Endodermal cell (in vitro differentiated cells): ENCODE data around the gene NPDC1. TPM values are rescaled to one million over a fixed set of nuclear protein-coding genes. Genes with fewer than 3 reads are reported as not detected.

ENCODE experiments used
- DNase-seq: peaks from one replicate; pipeline ENCODE4 v3.0.0-alpha.2; 2017
- H3K27ac ChIP-seq: 2 replicates; pipeline ENCODE4 v1.5.1; 2013; ENCODE audit warnings: mild to moderate bottlenecking, low read depth, low read length, moderate library complexity
- H3K27me3 ChIP-seq: 2 replicates; pipeline ENCODE4 v1.6.1; 2013; ENCODE audit warnings: mild to moderate bottlenecking, low read length, moderate library complexity; ENCODE audit not compliant: insufficient read depth, control insufficient read depth, poor library complexity, severe bottlenecking
- H3K36me3 ChIP-seq: 2 replicates; pipeline ENCODE4 v1.7.0; 2013; ENCODE audit warnings: mild to moderate bottlenecking, low read length, moderate library complexity; ENCODE audit not compliant: control insufficient read depth, insufficient read depth
- H3K4me1 ChIP-seq: one replicate; pipeline ENCODE4 v1.7.0; 2013; ENCODE audit warnings: low read length; ENCODE audit not compliant: control insufficient read depth, insufficient read depth
- H3K4me3 ChIP-seq: 2 replicates; pipeline ENCODE4 v1.5.1; 2013; ENCODE audit warnings: mild to moderate bottlenecking, low read length, moderate library complexity
- H3K9ac ChIP-seq: 2 replicates; pipeline ENCODE4 v1.6.1; 2013; ENCODE audit warnings: mild to moderate bottlenecking, low read length, moderate library complexity; ENCODE audit not compliant: poor library complexity, severe bottlenecking; ENCODE audit errors: extremely low read depth
- H3K9me3 ChIP-seq: 2 replicates; pipeline ENCODE4 v1.6.1; 2013; ENCODE audit warnings: mild to moderate bottlenecking, low read length, moderate library complexity; ENCODE audit not compliant: control insufficient read depth
- H3K27ac Mint-ChIP-seq: 2 replicates; pipeline ENCODE4 v1.8.0; 2020; ENCODE audit warnings: mixed read lengths
- H3K27me3 Mint-ChIP-seq: 2 replicates; pipeline ENCODE4 v1.8.0; 2021; ENCODE audit warnings: mild to moderate bottlenecking, mixed read lengths; ENCODE audit not compliant: insufficient read depth
- H3K36me3 Mint-ChIP-seq: 2 replicates; pipeline ENCODE4 v1.8.0; 2020; ENCODE audit warnings: low read depth, mixed read lengths
- H3K4me1 Mint-ChIP-seq: 2 replicates; pipeline ENCODE4 v1.8.0; 2020; ENCODE audit warnings: mixed read lengths
- H3K4me3 Mint-ChIP-seq: 2 replicates; pipeline ENCODE4 v1.8.0; 2020; ENCODE audit warnings: mild to moderate bottlenecking, moderate library complexity, mixed read lengths
- H3K9me3 Mint-ChIP-seq: 2 replicates; pipeline ENCODE4 v1.8.0; 2020; ENCODE audit warnings: mild to moderate bottlenecking, mixed read lengths
- CTCF ChIP-seq: fragments of 200-600 bp; sonication (generic); conservative IDR thresholded peaks from 2 replicates; pipeline ENCODE4 v1.5.0; 2021; ENCODE audit warnings: antibody characterized with exemption, mild to moderate bottlenecking
- WGBS, 2 experiments: methylation state at CpG; one replicate each; pipeline versions ENCODE4 v1.1.5 to v1.1.7; 2013; ENCODE audit warnings: missing lambda C conversion rate in 2 of 2, mixed read lengths in 1 of 2; ENCODE audit not compliant: insufficient coverage in 1 of 2, insufficient read length in 1 of 2; 5-methylcytosine and 5-hydroxymethylcytosine counted together
- total RNA-seq, 2 donors: library from RNA; stranded (reverse); fragmentation: NEBNext Ultra II Directional in 1 of 2; extraction: Animal tissue kit (Norgen Biotek cat#: 25700) in 1 of 2; gene quantifications; 2 replicates in 1 of 2; 3 replicates in 1 of 2; pipeline ENCODE4 v1.2.1, GENCODE V29; 2021

Gene NPDC1
- total RNA-seq, 2 donors from 2014 or later, result 60.8 to 73.3 TPM

GRCh38 chr9:136995772-136996311 lies 50.1 kb downstream of the NPDC1 start:
- Histone ChIP-seq H3K27ac (no peak overlapping the region), H3K4me1 (peaks cover 4% of the 10 kb centered on the region), H3K27me3 (no peaks in the 10 kb centered on the region), H3K9me3 (peaks cover 7% of the 10 kb centered on the region), H3K36me3 (peaks cover 9% of the 10 kb centered on the region), H3K4me3 (no peak overlapping the region), H3K9ac (no peak overlapping the region)
- Mint-ChIP-seq H3K36me3 (peaks cover 4% of the 10 kb centered on the region), H3K27me3 (peaks cover 9% of the 10 kb centered on the region), H3K27ac (no peak overlapping the region), H3K4me3 (no peak overlapping the region), H3K9me3 (peaks cover 8% of the 10 kb centered on the region), H3K4me1 (no peaks in the 10 kb centered on the region)
- DNase-seq, result no peak
- 92 to 94% methylated on average over 6 to 12 of the region's 12 CpGs for WGBS, 2 experiments
- TF ChIP-seq CTCF, result no peak

GRCh38 chr9:136995362-136995761 lies 50.6 kb downstream of the NPDC1 start:
- Histone ChIP-seq H3K27me3 (no peaks in the 10 kb centered on the region), H3K4me1 (peaks cover 4% of the 10 kb centered on the region), H3K36me3 (peaks cover 9% of the 10 kb centered on the region), H3K27ac (no peak overlapping the region), H3K4me3 (no peak overlapping the region), H3K9me3 (peaks cover 12% of the 10 kb centered on the region), H3K9ac (no peak overlapping the region)
- Mint-ChIP-seq H3K27me3 (peaks cover 11% of the 10 kb centered on the region), H3K9me3 (peaks cover 13% of the 10 kb centered on the region), H3K27ac (no peak overlapping the region), H3K4me1 (no peaks in the 10 kb centered on the region), H3K36me3 (peaks cover 4% of the 10 kb centered on the region), H3K4me3 (no peak overlapping the region)
- no peak for DNase-seq
- no peak for TF ChIP-seq CTCF
- 91 to 97% methylated on average over 23 to 30 of the region's 30 CpGs for WGBS, 2 experiments

GRCh38 chr9:136994888-136995230 lies 51.1 kb downstream of the NPDC1 start:
- H3K4me1 Mint-ChIP-seq, result peaks cover 2% of the 10 kb centered on the region
- no peak for DNase-seq

More at GRCh38 chr9:136994888-136995230, 51.1 kb downstream of the NPDC1 start:
- Histone ChIP-seq H3K27me3 (no peaks in the 10 kb centered on the region), H3K27ac (no peak overlapping the region), H3K36me3 (peaks cover 9% of the 10 kb centered on the region), H3K4me3 (no peak overlapping the region), H3K4me1 (peaks cover 4% of the 10 kb centered on the region), H3K9me3 (peaks cover 14% of the 10 kb centered on the region), H3K9ac (no peak overlapping the region)
- Mint-ChIP-seq H3K27ac (no peak overlapping the region), H3K9me3 (peaks cover 17% of the 10 kb centered on the region), H3K27me3 (peaks cover 8% of the 10 kb centered on the region), H3K36me3 (peaks cover 4% of the 10 kb centered on the region), H3K4me3 (no peak overlapping the region)
- 82 to 94% methylated on average over 6 to 40 of the region's 40 CpGs for WGBS, 2 experiments
- no peak for TF ChIP-seq CTCF
